Endothelial cell of umbilical vein (primary cell): ENCODE results near the gene ADNP. TPM values are rescaled to one million over a fixed set of nuclear protein-coding genes. Genes with fewer than 3 reads are reported as not detected.

Source experiments
- BruUV-seq: library from RNA; stranded (reverse); fragments of 400-500 nt; replicated peaks from 2 replicates; lab custom pipeline; 2021; lab: Mats Ljungman, UMichigan
- CTCF ChIA-PET: fragments of 300-600, 350-600 bp; sonication (Branson Sonifier 250); formaldehyde crosslinking; loops from one replicate; lab custom pipeline; 2021; ENCODE audit warnings: antibody characterized with exemption, inconsistent platforms; lab: Charles Lee
- POLR2A ChIA-PET: fragments of 300-600, 350-600 bp; sonication (Branson Sonifier 250); formaldehyde crosslinking; loops from one replicate; lab custom pipeline; 2021; ENCODE audit warnings: antibody characterized with exemption, inconsistent platforms; lab: Charles Lee
- DNase-seq: peaks from one replicate; pipeline ENCODE4 v3.0.0-alpha.2; 2011; ENCODE audit warnings: low read depth, low spot score
- FAIRE-seq: peaks from 2 replicates; lab custom pipeline; 2011; peaks lifted over from hg19 to GRCh38; lab: Jason Lieb, UNC
- H2AFZ ChIP-seq: 2 replicates; pipeline ENCODE4 v1.6.0; 2012; ENCODE audit warnings: low read depth, low read length, control low read depth, inconsistent platforms
- H3K27ac ChIP-seq: 2 replicates; pipeline ENCODE4 v1.5.1; 2011; ENCODE audit warnings: low read depth, mild to moderate bottlenecking, control low read depth, low read length, moderate library complexity; ENCODE audit not compliant: insufficient read depth
- H3K27me3 ChIP-seq, 2 experiments: 2 replicates each; pipeline versions ENCODE4 v1.6.0 to v1.6.1; 2011; ENCODE audit warnings: low read length in 2 of 2, mixed read lengths in 1 of 2; ENCODE audit not compliant: control insufficient read depth in 2 of 2, insufficient read depth in 2 of 2
- H3K36me3 ChIP-seq, 2 experiments: 2 replicates in 1 of 2; 3 replicates in 1 of 2; pipeline ENCODE4 v1.5.1; 2011; ENCODE audit warnings: low read length in 2 of 2, mild to moderate bottlenecking in 1 of 2, moderate library complexity in 1 of 2; ENCODE audit not compliant: control insufficient read depth in 2 of 2, insufficient read depth in 2 of 2; ENCODE audit errors: extremely low read depth in 1 of 2
- H3K4me1 ChIP-seq: 3 replicates; pipeline ENCODE4 v1.5.1; 2011; ENCODE audit warnings: mild to moderate bottlenecking, low read length; ENCODE audit not compliant: control insufficient read depth, insufficient read depth; ENCODE audit errors: extremely low read depth
- H3K4me2 ChIP-seq: 2 replicates; pipeline ENCODE4 v1.6.1; 2011; ENCODE audit warnings: low read length, control low read depth, mixed read lengths; ENCODE audit not compliant: insufficient read depth
- H3K4me3 ChIP-seq, 3 experiments: fragments of 200-600 bp in 1 of 3; sonication (generic), shearing (Covaris generic) in 1 of 3; replicated peaks in 1 of 3; 2 replicates each; pipeline ENCODE4 v1.5.1; 2011 to 2016; ENCODE audit warnings: control low read depth in 3 of 3, low read length in 3 of 3, mild to moderate bottlenecking in 2 of 3, inconsistent platforms in 1 of 3, low read depth in 1 of 3, moderate library complexity in 1 of 3; ENCODE audit not compliant: insufficient read depth in 1 of 3
- H3K79me2 ChIP-seq: 2 replicates; pipeline ENCODE4 v1.6.0; 2012; ENCODE audit warnings: low read length, inconsistent platforms; ENCODE audit not compliant: control insufficient read depth, insufficient read depth
- H3K9ac ChIP-seq: replicated peaks from 2 replicates; pipeline ENCODE3; 2011; ENCODE audit warnings: low read length, control low read depth; ENCODE audit not compliant: insufficient read depth; ENCODE audit errors: extremely low read depth
- H3K9me1 ChIP-seq: replicated peaks from 3 replicates; pipeline ENCODE4 v1.6.0; 2011; ENCODE audit warnings: mild to moderate bottlenecking, low read length; ENCODE audit not compliant: control insufficient read depth, insufficient read depth; ENCODE audit errors: extremely low read depth
- H3K9me3 ChIP-seq: replicated peaks from 2 replicates; pipeline ENCODE4 v1.5.1; 2012; ENCODE audit warnings: low read length, inconsistent platforms; ENCODE audit not compliant: control insufficient read depth, insufficient read depth
- H4K20me1 ChIP-seq: replicated peaks from 2 replicates; pipeline ENCODE3; 2011; ENCODE audit warnings: mild to moderate bottlenecking, low read length; ENCODE audit not compliant: control insufficient read depth, insufficient read depth; ENCODE audit errors: extremely low read depth
- EZH2 ChIP-seq: IDR thresholded peaks from 2 replicates; pipeline ENCODE4 v1.6.1; 2012; ENCODE audit warnings: borderline replicate concordance, low read depth, mild to moderate bottlenecking, moderate library complexity, low read length, inconsistent platforms; ENCODE audit not compliant: severe bottlenecking
- FOS ChIP-seq: IDR thresholded peaks from 2 replicates; pipeline ENCODE4 v1.6.1; 2011; ENCODE audit warnings: mild to moderate bottlenecking, low read length, moderate library complexity, borderline replicate concordance; ENCODE audit not compliant: insufficient read depth
- GATA2 ChIP-seq: IDR thresholded peaks from 2 replicates; pipeline ENCODE4 v1.7.0; 2011; ENCODE audit warnings: low read depth, mild to moderate bottlenecking, moderate library complexity, mixed read lengths, low read length; ENCODE audit not compliant: insufficient read length, insufficient read depth
- JUN ChIP-seq: IDR thresholded peaks from 2 replicates; pipeline ENCODE4 v1.6.1; 2011; ENCODE audit warnings: borderline replicate concordance, low read depth; ENCODE audit not compliant: insufficient read length, insufficient read depth
- MYC ChIP-seq: IDR thresholded peaks from one replicate; pipeline ENCODE4 v1.6.1; 2011; ENCODE audit warnings: mild to moderate bottlenecking, low read depth, low read length
- POLR2A ChIP-seq: IDR thresholded peaks from 2 replicates; pipeline ENCODE4 v1.6.1; 2012; ENCODE audit warnings: low read depth, mild to moderate bottlenecking, control low read depth, low read length
- POLR2AphosphoS5 ChIP-seq: IDR thresholded peaks from 2 replicates; pipeline ENCODE4 v1.6.1; 2012; ENCODE audit warnings: low read depth, mild to moderate bottlenecking, control low read depth, low read length, moderate library complexity; ENCODE audit not compliant: insufficient read depth
- dilution Hi-C: fragments of 300-500 bp; cut with MboI; formaldehyde crosslinking; loops from one replicate; pipeline ENCODE4 v1.15.0; 2019; ENCODE audit warnings: low sequenced_read_pairs; ENCODE audit not compliant: extremely low pct_ligation_motif_present
- intact Hi-C: fragments of 100-400 bp; cut with micrococcal nuclease; formaldehyde crosslinking; loops from one replicate; pipeline ENCODE4 v1.10.0; 2022
- polyA plus RNA-seq, 4 experiments: library from polyadenylated mRNA; depleted of rRNA in 3 of 4; stranded (reverse) in 3 of 4; unstranded in 1 of 4; fragments of >200 nt; gene quantifications; 2 replicates each; pipeline versions ENCODE4 v1.2.1 to v1.2.3, GENCODE V29; 2011 to 2012; ENCODE audit warnings: missing spikeins in 1 of 4
- total RNA-seq: library from RNA; stranded (reverse); gene quantifications from 2 replicates; pipeline ENCODE4 v1.2.3, GENCODE V29; 2021
- TF ChIP-seq, protein P1 (sequence below): IDR thresholded peaks from 2 replicates; pipeline ENCODE4 v1.6.1; 2011; ENCODE audit not compliant: insufficient read depth, insufficient read length
- TF ChIP-seq, protein P2 (sequence below), 2 donors: IDR thresholded peaks; 1 replicate in 1 of 2; 2 replicates in 1 of 2; pipeline ENCODE4 v1.5.1; 2011; ENCODE audit warnings: low read length in 2 of 2, mild to moderate bottlenecking in 2 of 2, moderate library complexity in 2 of 2, control low read depth in 1 of 2, inconsistent platforms in 1 of 2, low read depth in 1 of 2; ENCODE audit not compliant: insufficient read depth in 1 of 2; ENCODE audit errors: extremely low read depth in 1 of 2

ADNP gene
- total and polyA plus RNA-seq, 2 donors (not counting 3 experiments of a cell fraction or from before 2014, with no cell fraction given), result 17.8 to 66.0 TPM

DNA sequence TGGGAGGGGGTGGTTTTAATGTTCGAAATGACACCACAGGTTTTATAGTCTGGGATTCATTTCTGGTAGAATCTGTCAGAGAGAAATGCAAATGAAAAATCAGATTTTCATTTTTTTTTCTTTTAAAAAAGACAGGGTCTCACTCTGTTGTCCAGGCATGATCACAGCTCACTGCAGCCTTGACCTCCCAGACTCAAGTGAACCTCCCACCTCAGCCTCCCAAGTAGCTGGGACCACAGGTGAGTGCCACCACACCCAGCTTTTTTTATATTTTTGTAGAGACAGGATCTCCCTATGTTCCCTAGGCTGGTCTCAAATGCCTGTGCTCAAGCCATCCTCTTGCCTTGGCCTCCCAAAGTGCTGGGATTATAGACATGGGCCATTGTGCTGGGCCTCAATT, 2.4 kb upstream of the ADNP start:
- DNase-seq (no peak), FAIRE-seq (no peak)
- no peaks in the 10 kb centered on the region for H3K9me1 ChIP-seq
- intact Hi-C loops (no loop called here), dilution Hi-C loops (no loop called here)
- TF ChIP-seq FOS (no peak), EZH2 (no peak), POLR2A (no peak), GATA2 (no peak), JUN (no peak), MYC (no peak)
- TF ChIP-seq, protein P1, sequence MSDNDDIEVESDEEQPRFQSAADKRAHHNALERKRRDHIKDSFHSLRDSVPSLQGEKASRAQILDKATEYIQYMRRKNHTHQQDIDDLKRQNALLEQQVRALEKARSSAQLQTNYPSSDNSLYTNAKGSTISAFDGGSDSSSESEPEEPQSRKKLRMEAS, result no peak
- H3K4me3 ChIP-seq, result no peak overlapping the region
- no peak overlapping the region for H3K9ac ChIP-seq
- no peak overlapping the region for H2AFZ ChIP-seq
- H3K4me2 ChIP-seq, result no peak overlapping the region
- peaks cover 11% of the 10 kb centered on the region for H3K4me1 ChIP-seq
- peaks cover 6% of the 10 kb centered on the region for H4K20me1 ChIP-seq
- POLR2A ChIA-PET, result interaction anchor here (1.0 kb wide), 1 partner anchor 25 kb away, joined by 3 read pairs; the partner anchor contains the start of gene MOCS3
- H3K27me3 ChIP-seq, result no peaks in the 10 kb centered on the region
- no TSS peak for BruUV-seq
- H3K9me3 ChIP-seq, result no peaks in the 10 kb centered on the region
- CTCF ChIA-PET, result interaction anchor here (1.9 kb wide), 1 partner anchor 139 kb away, joined by 7 read pairs; the partner anchor contains the start of gene BCAS4
- H3K79me2 ChIP-seq, result peaks cover 24% of the 10 kb centered on the region
- H3K36me3 ChIP-seq, result peaks cover 3 to 30% of the 10 kb centered on the region in 2 experiments
- H3K27ac ChIP-seq, result no peak overlapping the region

DNA sequence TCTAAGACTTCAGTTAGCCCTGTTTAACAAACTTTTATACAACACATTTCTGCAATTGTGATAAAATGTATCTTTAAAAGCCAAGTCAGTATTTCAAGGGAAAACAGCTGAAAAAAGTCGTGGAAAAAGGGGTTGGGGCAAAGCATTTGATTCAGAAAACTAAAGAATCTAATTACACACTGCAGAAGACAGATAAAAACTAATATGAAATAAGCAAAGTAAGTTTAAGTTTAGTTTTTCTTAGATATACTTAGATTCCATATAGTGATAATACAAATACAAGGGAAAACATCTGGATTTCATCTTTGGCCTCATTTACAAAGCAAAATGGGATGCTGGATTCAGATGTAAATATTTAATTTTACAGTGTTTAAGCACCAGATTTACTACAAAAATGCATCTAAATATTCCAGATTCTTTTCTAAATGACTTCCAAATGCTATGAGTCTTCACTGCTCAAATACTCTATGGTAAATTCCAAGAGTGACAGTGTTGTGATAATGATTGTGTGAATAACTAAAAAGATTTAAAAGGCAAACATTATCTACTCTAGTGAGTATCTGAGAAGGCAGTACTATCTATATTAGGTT, 1.5 kb upstream of the ADNP start:
- dilution Hi-C loops, result no loop called here
- Histone ChIP-seq H3K27me3 (no peaks in the 10 kb centered on the region), H3K4me2 (no peak overlapping the region), H3K4me3 (no peak overlapping the region), H3K36me3 (peaks cover 4 to 34% of the 10 kb centered on the region in 2 experiments), H3K79me2 (peaks cover 32% of the 10 kb centered on the region), H2AFZ (no peak overlapping the region), H3K9ac (no peak overlapping the region), H3K27ac (no peak overlapping the region), H3K9me3 (no peaks in the 10 kb centered on the region), H4K20me1 (peaks cover 12% of the 10 kb centered on the region), H3K4me1 (peaks cover 15% of the 10 kb centered on the region), H3K9me1 (no peaks in the 10 kb centered on the region)
- TF ChIP-seq, protein P2, sequence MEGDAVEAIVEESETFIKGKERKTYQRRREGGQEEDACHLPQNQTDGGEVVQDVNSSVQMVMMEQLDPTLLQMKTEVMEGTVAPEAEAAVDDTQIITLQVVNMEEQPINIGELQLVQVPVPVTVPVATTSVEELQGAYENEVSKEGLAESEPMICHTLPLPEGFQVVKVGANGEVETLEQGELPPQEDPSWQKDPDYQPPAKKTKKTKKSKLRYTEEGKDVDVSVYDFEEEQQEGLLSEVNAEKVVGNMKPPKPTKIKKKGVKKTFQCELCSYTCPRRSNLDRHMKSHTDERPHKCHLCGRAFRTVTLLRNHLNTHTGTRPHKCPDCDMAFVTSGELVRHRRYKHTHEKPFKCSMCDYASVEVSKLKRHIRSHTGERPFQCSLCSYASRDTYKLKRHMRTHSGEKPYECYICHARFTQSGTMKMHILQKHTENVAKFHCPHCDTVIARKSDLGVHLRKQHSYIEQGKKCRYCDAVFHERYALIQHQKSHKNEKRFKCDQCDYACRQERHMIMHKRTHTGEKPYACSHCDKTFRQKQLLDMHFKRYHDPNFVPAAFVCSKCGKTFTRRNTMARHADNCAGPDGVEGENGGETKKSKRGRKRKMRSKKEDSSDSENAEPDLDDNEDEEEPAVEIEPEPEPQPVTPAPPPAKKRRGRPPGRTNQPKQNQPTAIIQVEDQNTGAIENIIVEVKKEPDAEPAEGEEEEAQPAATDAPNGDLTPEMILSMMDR (IDR thresholded peaks at IDR 0.05; ENCODE audit: extremely low read depth in 1 of 2, insufficient read depth in 1 of 2, low read depth in 1 of 2, low read length in 2 of 2), result no peak
- TF ChIP-seq MYC (no peak), FOS (no peak), JUN (no peak), EZH2 (no peak), GATA2 (no peak), POLR2A (no peak), POLR2AphosphoS5 (no peak)
- TF ChIP-seq, protein P1, result no peak
- DNase-seq (no peak), FAIRE-seq (no peak)
- intact Hi-C loops, result no loop called here
- ChIA-PET POLR2A (interaction anchor here (2.2 kb wide), 1 partner anchor 25 kb away, joined by 15 read pairs; the partner anchor contains the start of genes DPM1 and MOCS3), CTCF (interaction anchor here (1.8 to 4.9 kb wide), 4 partner anchors 8 to 138 kb away, joined by 4 to 57 read pairs (median 8); partner anchors contain the start of genes BCAS4, DPM1 and MOCS3)
- no TSS peak for BruUV-seq
